ENCODE results near the gene AHCYL2. TPM values are rescaled to one million over a fixed set of nuclear protein-coding genes. Genes with fewer than 3 reads are reported as not detected.

The AHCYL2 gene
- total RNA-seq, 1 experiment from 2014 or later, result 17.0 TPM

DNA sequence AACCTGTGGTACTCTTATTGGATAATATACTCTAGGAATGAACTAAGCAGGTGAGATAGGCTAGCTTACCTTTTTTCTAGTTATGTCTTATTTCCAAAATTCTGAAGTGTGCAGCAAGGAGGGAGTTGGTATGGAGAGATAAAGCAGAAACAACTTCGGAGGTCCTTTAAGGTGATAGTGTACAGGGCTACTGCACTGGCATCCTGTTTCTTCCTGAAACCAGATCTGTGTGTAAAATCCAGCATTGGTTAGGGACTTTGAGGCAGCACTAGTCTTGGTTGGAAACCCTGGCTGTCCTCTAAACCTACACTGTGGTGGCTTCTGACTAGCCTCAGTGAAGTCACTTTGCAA, 142.5 kb downstream of the AHCYL2 start:
- Histone ChIP-seq H3K9me2 (ENCODE audit: insufficient read depth) (no peaks in the 10 kb centered on the region), H3K36me3 (ENCODE audit: control insufficient read depth in 1 of 2, insufficient read depth in 2 of 2, low read length in 2 of 2) (no peaks in the 10 kb centered on the region), H3K27me3 (ENCODE audit: insufficient read depth, low read length) (no peaks in the 10 kb centered on the region), H3K4me3 (replicated peaks in 1 of 2; ENCODE audit: low read depth in 1 of 2, low read length in 2 of 2) (no peak overlapping the region), H3K4me2 (ENCODE audit: low read length) (peak overlapping the region; percentile 8; the same call in 1 of the 2 replicates), H3K27ac (ENCODE audit: low read depth, low read length) (no peak overlapping the region), H3K9me3 (ENCODE audit: control insufficient read depth in 1 of 2, insufficient read depth in 1 of 2, low read depth in 1 of 2, low read length in 2 of 2) (no peaks in the 10 kb centered on the region), H4K20me1 (ENCODE audit: insufficient read depth) (peaks cover 4% of the 10 kb centered on the region; the same call in 1 of the 2 replicates), H2AFZ (ENCODE audit: low read depth, low read length, poor library complexity, severe bottlenecking) (no peak overlapping the region), H3K79me2 (ENCODE audit: insufficient read depth, low read length) (no peaks in the 10 kb centered on the region), H3K9ac (ENCODE audit: low read length) (no peak overlapping the region), H3K4me1 (ENCODE audit: control insufficient read depth in 1 of 2, insufficient read depth in 2 of 2, low read length in 2 of 2) (peaks cover 2 to 8% of the 10 kb centered on the region in 2 experiments; a peak in 2 of 4 replicates)
- intact Hi-C loops (cut with micrococcal nuclease), result loop anchor here (1.0 to 2.0 kb wide), 2 partner anchors 105 to 277 kb away; no protein-coding TSS in a partner anchor
- ChIA-PET RAD21 (ENCODE audit: low non-redundant PET in 1 of 2, low total read pairs in 2 of 2, uncharacterized antibody in 2 of 2, unreplicated experiment in 2 of 2) (interaction anchor here (0.6 to 1.5 kb wide), 8 partner anchors 86 to 458 kb away, joined by 3 to 8 read pairs (median 3); no protein-coding TSS in a partner anchor), POLR2A (no interaction called here), CTCF (interaction anchor here (0.7 to 4.4 kb wide), 24 partner anchors 8 to 644 kb away, joined by 3 to 52 read pairs (median 4); no protein-coding TSS in a partner anchor)
- TF ChIP-seq POLR2A (IDR thresholded peaks at IDR 0.05; ENCODE audit: borderline replicate concordance, extremely low read depth, insufficient read depth, insufficient read length) (no peak), CBX3 (IDR thresholded peaks at IDR 0.05; ENCODE audit: low read depth) (no peak), ZFX (IDR thresholded peaks at IDR 0.05) (no peak), ZNF274 (IDR thresholded peaks at IDR 0.05; ENCODE audit: low read depth, low read length) (no peak), ELF1 (IDR thresholded peaks at IDR 0.05; ENCODE audit: borderline replicate concordance, low read depth) (no peak), TCF7L2 (IDR thresholded peaks at IDR 0.05; ENCODE audit: borderline replicate concordance, extremely low read depth, insufficient read depth, insufficient read length) (no peak), EZH2phosphoT487 (IDR thresholded peaks at IDR 0.05; ENCODE audit: borderline replicate concordance) (no peak), SIN3A (IDR thresholded peaks at IDR 0.05; ENCODE audit: low read depth) (no peak), EZH2 (IDR thresholded peaks at IDR 0.05) (no peak), JUND (IDR thresholded peaks at IDR 0.05) (no peak), FOSL1 (IDR thresholded peaks at IDR 0.05; ENCODE audit: low read depth) (no peak), EGR1 (IDR thresholded peaks at IDR 0.05; ENCODE audit: low read depth) (no peak), RAD21 (IDR thresholded peaks at IDR 0.05; ENCODE audit: low read depth) (no peak), CEBPB (IDR thresholded peaks at IDR 0.05; ENCODE audit: low read depth) (no peak), SP1 (IDR thresholded peaks at IDR 0.05; ENCODE audit: low read depth) (no peak), POLR2AphosphoS5 (IDR thresholded peaks at IDR 0.05; ENCODE audit: low read depth, low read length) (no peak)
- TF ChIP-seq, protein P1, sequence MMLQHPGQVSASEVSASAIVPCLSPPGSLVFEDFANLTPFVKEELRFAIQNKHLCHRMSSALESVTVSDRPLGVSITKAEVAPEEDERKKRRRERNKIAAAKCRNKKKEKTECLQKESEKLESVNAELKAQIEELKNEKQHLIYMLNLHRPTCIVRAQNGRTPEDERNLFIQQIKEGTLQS (IDR thresholded peaks at IDR 0.05), result no peak
- TF ChIP-seq, protein P2, sequence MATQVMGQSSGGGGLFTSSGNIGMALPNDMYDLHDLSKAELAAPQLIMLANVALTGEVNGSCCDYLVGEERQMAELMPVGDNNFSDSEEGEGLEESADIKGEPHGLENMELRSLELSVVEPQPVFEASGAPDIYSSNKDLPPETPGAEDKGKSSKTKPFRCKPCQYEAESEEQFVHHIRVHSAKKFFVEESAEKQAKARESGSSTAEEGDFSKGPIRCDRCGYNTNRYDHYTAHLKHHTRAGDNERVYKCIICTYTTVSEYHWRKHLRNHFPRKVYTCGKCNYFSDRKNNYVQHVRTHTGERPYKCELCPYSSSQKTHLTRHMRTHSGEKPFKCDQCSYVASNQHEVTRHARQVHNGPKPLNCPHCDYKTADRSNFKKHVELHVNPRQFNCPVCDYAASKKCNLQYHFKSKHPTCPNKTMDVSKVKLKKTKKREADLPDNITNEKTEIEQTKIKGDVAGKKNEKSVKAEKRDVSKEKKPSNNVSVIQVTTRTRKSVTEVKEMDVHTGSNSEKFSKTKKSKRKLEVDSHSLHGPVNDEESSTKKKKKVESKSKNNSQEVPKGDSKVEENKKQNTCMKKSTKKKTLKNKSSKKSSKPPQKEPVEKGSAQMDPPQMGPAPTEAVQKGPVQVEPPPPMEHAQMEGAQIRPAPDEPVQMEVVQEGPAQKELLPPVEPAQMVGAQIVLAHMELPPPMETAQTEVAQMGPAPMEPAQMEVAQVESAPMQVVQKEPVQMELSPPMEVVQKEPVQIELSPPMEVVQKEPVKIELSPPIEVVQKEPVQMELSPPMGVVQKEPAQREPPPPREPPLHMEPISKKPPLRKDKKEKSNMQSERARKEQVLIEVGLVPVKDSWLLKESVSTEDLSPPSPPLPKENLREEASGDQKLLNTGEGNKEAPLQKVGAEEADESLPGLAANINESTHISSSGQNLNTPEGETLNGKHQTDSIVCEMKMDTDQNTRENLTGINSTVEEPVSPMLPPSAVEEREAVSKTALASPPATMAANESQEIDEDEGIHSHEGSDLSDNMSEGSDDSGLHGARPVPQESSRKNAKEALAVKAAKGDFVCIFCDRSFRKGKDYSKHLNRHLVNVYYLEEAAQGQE (IDR thresholded peaks at IDR 0.05; ENCODE audit: low read depth), result no peak
- TF ChIP-seq, protein P3, sequence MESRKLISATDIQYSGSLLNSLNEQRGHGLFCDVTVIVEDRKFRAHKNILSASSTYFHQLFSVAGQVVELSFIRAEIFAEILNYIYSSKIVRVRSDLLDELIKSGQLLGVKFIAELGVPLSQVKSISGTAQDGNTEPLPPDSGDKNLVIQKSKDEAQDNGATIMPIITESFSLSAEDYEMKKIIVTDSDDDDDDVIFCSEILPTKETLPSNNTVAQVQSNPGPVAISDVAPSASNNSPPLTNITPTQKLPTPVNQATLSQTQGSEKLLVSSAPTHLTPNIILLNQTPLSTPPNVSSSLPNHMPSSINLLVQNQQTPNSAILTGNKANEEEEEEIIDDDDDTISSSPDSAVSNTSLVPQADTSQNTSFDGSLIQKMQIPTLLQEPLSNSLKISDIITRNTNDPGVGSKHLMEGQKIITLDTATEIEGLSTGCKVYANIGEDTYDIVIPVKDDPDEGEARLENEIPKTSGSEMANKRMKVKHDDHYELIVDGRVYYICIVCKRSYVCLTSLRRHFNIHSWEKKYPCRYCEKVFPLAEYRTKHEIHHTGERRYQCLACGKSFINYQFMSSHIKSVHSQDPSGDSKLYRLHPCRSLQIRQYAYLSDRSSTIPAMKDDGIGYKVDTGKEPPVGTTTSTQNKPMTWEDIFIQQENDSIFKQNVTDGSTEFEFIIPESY (IDR thresholded peaks at IDR 0.05; ENCODE audit: extremely low read depth, insufficient replicate concordance, low read length), result no peak
- TF ChIP-seq, protein P4, sequence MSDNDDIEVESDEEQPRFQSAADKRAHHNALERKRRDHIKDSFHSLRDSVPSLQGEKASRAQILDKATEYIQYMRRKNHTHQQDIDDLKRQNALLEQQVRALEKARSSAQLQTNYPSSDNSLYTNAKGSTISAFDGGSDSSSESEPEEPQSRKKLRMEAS (IDR thresholded peaks at IDR 0.05), result no peak
- peak; percentile 55; the same call in 1 of the 2 replicates for ATAC-seq
- no TSS peak for BruUV-seq (replicated peaks)
- no peak for DNase-seq (ENCODE audit: low read depth, low spot score)

All from HCT116 (cell line).